Measurements from ENCODE around the gene UAP1L1.
A peak's percentile ranks its signal among the peaks of the same experiment; 100 is the strongest.

The UAP1L1 gene

DNA sequence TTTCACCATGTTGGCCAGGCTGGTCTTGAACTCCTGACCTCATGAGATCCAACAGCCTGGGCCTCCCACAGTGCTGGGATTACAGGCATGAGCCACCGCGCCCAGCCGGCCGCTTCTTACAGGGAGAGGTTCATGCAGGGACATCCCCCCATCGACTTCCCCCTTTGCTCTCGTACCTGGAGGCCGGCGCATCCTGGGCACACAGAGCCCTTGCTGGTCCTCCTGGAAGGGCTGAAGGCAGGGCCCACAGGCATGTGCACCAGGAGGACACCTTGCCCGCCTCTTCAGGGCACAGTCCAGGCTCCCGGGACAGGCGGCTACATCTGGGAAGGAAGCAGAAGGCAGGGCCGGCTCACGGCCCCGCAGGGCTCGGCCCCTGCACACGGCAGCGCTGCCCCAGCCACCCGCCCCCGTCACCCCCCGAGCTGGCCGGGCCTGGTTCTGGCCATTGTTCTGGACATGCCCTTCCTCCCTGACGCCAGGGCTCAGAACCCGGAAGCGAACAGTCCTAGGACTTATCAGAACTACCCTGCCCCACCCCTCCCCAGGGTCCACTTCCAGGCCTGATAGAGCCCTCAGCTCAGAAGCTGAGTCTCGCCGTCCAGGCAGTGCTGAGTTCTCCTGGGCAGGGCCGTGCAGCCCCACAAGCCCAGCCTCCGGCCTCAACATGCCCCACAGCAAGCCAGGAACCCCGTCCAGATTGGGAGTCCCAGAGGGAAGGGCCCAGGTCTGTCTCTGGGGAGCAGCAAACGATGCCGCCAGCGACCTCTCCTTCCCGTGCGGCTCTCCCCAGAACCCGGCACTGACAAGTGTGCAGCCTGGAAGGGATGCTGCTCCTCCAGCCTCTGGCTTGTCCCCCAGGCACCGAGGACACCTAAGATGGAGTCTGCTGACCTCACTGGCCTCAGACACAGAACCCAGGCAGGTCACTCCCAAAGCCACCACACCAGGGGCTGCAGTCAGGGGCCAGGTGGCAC, 34.3 kb upstream of the UAP1L1 start:
- no peak for DNase-seq

DNA sequence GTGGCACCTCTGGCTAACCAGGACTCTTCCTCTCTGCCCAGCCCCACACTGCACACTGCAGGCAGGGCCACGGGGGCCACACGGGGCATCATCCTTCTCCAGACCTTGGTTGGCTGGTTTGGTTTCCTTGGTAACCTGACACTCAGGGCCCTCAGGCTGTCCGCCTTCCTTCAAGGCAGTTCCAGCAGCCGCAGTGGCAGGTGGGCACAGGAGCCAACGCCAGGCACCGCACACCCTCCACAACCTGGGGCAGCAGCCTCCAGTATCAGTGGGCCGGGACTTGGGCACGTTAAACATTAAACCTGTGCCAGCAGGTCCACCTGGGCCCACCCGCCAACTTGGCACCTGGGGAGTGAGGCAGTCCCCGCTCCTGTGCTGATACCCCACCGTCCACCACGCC, 33.3 kb upstream of the UAP1L1 start:
- DNase-seq = no peak

DNA sequence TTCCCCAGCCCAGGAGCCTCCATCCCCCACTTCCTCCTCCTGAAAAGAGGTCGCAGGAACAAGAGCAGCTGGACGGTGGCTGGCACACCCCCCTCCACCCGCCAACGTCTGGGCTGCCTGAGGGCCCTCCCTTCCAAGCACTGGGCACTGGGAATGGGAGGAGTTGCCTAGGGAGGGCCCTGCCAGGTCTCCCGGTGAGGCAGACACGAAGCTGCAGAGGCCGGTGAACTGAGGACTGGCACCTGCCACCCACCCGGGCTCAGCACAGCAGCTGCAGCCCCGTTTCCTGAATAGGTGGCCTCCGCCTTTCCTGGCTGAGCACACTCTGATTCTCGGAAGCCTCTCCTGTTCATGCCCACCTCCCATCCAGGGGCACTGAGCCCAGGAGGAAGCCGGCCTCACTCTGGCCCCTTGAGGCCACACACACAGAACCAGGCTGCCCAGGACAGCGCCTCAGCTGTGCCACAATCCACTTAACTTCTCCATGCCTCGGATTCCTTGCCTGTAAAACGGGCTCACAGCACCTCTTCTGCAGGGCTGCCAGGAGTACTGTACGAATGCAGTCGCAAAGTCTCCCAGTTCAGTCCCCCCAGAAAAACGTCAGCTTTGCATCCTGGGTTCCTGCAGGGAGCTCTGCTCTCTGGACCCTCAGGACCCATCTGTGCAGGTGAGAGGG, 32.7 kb upstream of the UAP1L1 start:
- no peak for DNase-seq

DNA sequence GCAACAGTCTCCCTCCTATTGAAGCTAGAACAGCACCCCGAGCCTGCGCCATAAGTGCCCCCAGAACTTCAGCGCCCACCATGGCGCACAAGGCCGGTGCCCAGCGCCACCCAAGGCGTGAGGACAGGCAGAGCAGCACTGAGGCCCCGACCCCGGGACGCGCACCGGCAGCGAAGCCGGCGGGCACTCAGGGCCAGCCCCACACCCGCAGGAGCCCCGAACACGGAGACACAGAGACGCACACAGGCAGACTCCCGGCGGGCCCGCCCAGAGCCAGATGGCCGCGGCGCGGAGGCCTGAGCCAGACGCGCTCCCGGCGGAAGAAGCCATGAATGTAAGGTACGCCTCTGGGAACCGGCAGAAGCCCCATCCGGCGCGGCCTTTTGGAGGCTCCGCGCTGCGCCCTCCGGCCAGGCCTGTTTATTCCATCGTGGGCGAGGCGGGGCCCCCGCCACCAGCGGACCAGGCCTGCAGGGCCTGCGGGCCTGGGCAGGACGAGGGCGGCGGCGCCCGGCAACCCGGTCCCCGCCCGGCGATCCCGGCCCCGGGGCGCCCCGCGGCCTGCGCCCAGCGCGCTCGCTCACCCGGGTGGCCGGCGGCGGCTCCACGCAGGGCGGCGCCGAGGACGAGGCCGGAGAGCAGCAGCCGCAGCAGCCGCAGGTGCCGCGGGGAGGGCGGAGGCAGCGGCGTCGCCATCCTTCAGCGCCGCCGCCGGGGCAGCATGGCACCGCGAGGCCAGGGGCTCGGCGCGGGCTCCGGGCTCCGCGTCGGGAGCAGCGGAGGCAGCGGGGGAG, 31.8 kb upstream of the UAP1L1 start:
- no peak for DNase-seq

DNA sequence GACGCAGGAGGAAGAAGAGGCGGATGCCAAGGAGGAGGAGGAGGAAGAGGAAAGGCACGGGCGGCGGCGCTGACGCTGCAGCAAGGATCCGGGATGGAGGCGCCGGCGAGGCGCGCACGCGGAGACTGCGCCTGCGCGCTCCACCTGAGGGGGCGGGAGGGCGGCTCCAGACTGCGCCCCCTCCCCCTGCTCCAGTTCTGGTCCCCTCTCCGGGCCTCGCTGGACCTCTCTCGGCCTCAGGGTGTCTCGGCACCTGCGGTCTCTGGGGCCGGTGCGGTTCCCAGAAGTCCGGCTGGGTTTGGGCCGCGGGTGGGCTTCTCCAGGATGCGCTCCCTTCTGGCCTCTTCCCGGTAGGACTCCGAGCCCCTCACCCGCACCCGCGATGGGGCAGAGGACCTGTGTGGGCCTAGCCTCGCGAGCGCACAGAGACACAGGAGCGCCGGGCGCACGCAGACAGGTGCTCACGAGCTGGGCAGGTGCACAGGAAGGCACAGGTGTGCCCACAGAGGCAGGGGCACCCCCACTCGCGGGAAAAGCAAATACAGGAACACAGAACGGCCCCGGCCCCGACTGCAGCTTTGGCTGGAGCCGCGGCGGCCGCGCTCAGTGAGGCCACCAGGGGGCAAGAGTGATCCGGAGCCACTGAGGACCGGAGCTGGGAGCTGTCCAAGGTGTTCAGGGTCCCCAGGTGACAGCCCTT, 31.1 kb upstream of the UAP1L1 start, which contains the start of gene NPDC1:
TSS of gene NPDC1 (minus strand) at position 90 of the 700 bp plus-strand sequence. CDS start 188 bp downstream, outside the sequence.
- DNase-seq = peak; percentile 37 to 75 (median 55)

DNA sequence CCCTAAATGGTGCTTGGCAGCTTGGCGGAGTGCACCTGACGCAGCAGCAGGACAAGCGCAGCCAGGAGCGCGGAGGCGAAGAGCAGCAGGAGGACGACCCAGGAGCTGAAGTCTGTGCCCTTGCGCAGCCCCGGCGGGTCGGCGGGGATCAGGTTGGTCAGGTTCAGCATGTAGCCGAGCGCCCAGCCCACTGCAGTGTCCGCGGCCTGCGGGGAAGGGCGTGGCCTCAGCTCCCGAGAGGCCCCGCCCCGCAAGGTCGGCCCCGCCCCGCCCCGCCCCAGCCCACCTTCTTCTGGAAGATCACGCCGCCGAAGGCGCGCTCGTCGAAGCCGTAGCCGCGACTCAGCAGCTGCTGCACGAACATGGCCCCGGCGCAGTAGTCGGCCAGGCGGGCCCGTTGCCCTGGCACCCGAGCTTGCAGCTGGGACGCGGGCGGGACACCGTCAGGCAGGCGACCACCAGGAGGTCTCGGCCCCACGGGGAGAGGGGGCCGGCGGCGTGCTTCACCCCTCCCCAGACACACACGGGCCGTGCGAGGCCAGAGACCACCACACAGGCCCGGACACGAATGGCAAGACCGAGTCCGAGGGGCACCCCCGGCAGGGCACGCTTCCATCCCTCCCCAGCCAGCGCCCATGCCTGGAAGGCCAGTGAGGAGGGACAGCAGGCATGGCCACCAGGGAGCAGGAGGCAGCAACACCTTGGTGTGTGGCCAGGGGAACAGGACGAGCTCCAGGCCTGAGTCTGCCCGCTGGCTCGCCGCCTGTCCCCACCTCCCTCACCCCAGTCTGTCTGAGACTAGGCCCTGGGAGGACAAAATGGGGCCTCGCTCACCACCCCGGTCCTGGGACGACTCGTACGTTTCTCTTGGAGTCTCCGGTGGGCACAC, 28.4 kb upstream of the UAP1L1 start:
- no peak for DNase-seq

DNA sequence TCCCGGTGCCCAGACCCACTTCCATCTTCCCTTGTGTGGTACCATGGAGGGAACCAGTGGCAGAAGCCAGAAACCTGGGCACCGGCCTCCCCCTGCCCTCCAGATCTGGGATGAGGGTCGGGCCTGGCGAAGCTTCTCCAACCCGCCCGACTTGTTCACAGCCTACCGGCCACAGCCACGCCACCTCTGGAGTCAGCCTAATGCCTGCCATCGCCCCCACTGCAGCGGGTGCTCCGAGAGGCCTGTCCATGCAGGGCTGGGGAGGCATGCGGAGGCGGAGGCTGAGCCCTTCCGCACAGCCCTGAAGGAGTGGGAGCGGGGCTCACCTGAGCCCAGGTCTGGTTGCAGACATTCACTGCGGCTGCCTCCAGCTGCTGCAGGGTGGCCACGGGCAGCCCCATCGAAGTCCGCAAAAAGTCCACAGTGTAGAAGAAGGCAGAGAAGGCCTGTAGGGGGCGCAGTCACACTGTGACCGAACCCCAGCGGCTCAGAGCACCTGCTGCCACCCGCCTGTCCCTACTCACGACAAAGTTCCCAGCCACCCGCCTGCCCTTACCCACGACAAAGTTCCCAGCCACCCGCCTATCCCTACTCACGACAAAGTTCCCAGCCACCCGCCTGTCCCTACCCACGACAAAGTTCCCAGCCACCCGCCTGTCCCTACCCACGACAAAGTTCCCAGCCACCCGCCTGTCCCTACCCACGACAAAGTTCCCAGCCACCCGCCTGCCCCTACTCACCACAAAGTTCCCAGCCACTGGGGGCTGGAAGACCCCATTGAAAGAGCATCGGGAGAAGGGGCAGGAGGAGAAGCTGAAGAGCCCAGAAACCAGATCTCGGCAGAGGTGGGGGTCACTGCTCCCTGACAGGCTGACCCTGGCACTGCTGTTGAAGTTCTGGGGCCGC, 27.5 kb upstream of the UAP1L1 start:
- peak in 3 of 4 experiments; percentile 22 to 39 (median 26) for DNase-seq

DNA sequence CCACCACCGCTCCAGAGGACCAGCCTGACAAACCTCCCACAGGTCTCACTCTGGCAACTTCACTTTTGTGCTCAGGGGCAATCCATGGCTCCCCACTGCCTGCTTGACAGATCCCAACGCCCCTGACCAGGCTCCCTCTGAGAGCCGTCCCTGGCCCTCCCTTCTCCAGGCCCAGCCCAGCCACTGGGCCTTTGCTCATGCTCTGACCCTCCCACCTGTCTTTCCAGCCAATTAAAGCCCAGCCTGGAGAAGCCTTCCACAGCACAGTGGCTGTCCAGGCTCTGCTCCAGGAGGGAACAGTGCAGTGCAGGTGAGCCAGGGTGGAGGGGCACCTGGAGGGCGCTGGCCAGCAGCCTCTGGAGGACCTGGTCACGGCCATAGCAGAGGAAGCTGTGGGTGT, 26.7 kb upstream of the UAP1L1 start:
- no peak for DNase-seq

DNA sequence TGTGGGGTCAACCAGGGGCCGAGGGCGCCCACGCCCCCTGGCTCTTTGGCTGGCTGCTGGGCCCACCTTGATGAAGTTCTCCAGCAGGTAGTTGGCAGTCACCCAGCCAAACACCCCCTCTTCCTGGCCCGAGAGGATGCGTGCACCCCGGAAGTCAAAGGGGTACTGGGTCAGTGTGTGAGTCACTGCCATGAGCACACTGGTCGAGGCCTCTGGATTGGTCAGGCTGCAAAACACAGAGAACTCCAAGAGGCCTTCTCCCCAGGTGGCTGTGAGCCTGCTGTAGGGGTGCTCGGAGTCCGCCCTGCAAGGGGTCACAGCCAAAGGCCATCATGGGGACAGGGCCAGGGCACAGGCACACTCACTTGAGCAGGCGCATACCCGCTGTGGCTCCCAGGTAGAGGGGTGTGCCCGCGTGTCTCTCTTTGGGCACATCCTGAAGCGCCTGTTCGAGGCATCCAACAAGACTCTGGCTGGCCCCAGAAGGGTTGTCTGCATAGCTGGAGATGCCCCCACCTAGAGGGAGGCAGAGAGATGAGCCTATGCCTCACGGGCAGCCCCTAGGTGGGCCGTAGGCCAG, 26.1 kb upstream of the UAP1L1 start:
- DNase-seq = no peak

DNA sequence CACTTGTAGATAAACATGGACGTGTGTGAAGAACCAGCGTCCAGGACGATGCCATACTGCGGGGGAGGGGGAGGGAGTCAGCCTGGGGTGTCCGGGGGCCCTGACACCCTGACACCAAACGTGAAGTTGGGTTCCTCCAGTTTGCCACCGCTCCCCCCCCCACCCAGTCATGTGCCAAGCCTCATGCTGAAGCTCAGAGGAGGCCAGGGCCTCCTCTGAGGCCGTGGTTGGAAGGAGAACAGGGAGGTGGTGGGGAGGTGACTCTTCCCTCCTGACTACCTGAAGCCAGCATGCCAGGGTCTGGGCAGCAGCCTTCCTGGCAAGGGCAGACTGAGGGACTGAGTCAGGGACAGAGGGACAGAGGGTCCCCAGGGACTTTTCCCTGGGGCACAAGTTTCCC, 25.0 kb upstream of the UAP1L1 start:
- DNase-seq = no peak

DNA sequence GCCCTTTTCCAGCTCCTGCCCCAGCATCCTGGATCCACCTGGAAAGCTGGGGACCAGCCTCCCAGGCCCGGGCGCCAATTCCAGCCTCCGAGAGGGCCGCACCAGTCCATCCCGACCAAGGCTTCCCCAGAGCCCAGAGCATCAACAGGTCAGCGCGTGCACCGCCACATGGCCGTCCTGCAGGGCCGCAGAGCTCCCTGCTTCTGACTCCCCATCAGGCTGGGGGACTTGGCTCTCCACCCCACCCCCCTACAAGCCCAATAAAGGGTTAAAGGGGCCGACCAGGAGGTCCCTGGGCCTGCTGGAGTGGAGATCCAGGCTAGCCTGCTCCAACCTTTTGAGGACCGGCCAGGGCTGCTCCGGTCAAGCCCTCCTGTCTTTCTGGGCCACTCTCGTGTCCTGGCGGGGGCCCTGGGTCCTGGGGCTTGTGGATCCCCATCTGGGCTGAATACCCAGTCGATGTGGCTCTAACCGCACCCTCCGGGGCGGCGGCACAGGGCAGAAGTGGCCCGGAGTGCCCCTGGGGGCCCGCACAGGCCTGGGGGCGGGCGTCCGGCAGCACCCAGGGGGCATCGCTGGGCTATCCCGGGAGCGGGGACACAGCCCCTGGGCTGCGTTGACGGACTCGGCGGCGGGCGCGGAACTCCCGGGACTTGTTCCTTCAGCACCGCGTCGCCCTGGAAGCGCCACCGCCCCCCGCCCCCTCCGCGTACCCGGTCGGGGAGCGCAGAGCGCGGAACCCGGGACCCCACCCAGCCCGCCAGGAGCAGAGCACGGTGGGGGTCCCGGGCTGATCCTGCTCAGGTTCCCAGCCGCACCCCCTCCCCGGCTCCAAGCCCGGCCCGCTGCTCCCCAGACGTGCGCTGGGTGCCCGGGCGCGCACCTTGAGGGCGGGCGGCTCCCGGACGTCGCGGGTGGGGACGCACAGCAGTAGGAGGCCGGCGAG, 24.0 kb upstream of the UAP1L1 start:
- DNase-seq = no peak

DNA sequence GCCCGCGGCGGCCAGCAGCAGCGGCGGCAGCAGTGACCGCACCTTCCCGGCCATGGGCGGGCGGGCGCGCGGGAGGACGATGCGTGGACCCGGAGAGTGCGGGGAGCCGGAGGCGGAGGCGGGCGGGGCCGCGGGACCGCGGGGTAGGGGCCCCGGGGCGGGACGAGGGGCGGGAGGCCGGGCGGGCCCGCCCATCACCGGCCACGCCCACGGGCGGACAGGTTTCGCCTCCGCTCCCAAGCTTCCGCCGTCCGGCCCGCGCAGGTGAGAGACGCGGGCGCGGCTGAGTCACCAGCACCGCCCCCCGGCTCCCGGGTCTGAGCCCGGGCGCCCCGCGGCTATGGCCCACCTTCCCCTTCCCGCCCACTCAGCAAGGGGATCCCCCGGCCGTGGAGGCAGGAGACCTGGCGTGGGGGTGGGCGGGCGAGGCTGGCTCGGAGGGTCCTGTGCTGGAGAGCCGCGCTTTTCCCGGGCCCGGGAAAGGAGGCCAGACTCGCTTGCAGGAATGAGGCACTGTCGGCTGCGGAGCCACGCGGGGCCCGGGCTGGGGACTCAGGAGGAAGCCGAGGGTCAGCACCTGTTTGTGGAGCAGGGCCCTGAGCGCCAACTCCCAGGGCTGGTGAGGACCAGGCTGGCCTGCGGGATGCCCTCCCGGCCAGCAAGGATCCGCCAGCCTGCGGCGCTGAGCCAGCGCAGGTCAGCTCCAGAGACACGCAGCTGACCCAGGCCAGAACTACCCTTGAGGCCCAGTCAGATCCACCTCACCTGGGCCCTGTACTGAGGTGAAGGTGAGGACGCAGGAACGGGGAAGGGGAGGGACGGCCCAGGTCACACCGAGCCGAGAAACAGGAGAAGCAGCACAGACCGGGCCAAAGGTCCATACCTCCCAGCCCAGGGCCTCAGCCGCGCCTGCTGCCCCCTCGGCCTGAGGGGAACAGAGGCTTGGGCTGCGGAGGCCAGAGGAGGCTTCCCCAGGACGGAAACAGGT, 23.1 kb upstream of the UAP1L1 start, which contains the start of gene ENTPD2:
TSS of gene ENTPD2 (minus strand) at position 118 of the 988 bp plus-strand sequence. CDS start at position 54, 64 bp downstream.
- no peak for DNase-seq

DNA sequence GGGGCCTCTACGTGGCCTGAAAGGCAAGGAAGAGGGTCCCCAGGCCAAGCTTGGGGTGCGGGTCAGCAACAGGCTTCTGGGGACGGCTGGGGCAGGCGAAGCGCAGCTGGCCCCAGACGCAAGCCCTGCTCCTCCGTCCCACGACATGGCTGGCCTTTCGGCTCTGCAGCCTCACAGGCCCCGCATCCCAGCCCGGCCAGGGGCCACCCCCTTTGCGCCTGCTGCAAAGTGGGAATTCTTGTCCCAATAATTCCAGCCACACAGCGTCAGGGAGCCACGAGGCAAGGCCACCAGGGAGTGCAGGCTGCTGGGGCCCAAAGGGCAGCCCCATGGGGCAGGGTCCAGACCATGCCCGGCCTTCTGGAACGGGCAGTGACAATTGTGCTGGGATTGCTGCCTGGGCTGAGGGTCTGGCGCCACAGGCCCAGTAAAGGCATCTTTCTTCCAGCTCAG, 22.4 kb upstream of the UAP1L1 start:
- no peak for DNase-seq

DNA sequence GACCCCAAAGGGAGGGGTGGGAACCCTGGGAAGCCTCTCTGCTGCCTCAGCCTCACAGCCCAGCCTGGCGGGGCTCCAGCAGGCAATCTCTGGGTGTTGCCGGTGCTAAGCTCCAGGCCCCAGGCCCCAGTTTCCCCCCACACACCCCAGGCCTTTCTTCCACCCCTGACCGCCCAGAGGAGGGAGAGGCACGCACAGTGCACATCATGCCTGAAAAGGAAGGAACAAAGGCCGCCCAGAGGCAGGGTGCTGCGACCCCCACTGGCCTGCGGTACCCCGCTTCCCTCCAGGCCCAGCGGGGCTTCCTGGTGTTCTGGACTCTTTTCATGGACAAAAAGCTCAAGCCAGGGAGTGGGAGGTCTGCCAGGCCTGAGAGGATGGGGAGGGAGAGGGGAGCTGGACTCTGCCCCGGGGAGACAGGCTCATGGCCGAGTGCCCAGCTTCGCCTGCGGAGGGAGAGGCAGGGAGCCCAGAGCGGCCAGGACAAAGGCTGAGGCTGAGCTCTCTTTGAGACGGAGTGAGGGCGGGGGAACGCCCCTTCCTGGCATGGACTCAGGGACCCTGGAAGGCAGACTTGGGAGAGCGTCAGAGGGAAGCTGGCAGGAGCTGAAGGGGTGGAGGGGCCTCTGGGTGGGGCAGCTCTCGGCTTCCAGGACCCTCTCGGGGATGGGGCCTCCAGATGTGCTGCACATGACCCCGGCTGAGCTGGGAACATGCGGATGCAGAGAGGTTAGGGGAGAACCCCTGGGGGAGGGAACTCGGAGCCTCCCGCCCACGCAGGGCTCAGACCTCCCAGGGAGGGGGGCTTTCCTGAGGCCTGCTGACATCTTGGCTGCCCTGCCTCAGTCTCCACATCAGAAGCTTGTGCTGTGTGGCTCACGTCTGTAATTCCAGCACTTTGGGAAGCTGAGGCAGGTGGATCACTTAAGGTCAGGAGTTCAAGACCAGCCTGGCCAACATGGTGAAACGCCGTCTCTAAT, 21.6 kb upstream of the UAP1L1 start:
- no peak for DNase-seq

DNA sequence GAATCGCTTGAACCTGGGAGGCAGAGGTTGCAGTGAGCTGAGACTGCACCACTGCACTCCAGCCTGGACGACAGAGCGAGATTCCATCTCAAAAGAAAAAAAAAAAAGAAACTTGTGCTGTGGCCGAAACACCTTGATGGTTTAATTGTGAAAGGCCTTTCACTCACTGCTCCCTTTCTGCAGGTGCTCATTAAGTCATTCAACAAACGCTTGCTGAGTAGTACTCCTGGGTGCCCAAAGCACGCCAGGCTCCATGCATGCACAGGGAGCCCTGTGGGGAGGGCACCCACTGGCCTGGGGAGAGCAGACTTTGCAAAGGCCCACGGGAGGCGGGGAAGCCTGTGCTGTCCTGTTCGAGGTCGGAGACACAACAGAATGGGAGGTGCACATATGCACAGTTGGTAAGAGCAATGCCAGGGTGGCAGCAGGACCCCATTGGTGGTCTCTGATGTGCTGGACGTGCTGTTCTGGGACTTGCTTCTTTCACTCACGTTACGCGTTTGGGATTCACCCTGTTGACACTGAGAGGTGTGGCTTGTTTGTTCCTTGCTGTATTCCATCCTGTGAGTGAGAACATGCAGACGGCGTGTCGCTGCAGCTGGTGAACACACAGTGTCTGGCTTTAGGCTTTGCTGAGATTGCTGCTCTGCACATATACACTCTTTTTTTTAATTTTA, 20.4 kb upstream of the UAP1L1 start:
- DNase-seq = no peak
